H9 (cell line): ENCODE results near the gene CCDC187. TPM values are rescaled to one million over a fixed set of nuclear protein-coding genes. Genes with fewer than 3 reads are reported as not detected.

ENCODE experiments used
- DNase-seq: peaks from one replicate; pipeline ENCODE4 v3.0.0-alpha.2; 2017
- H2AFZ ChIP-seq: one replicate; pipeline ENCODE4 v1.6.1; 2013; ENCODE audit warnings: mild to moderate bottlenecking, low read length, control low read depth, moderate library complexity
- H2AK5ac ChIP-seq: 2 replicates; pipeline ENCODE4 v1.6.1; 2013; ENCODE audit warnings: low read length, control low read depth, mixed read lengths; ENCODE audit not compliant: insufficient read length
- H2BK120ac ChIP-seq: one replicate; pipeline ENCODE4 v1.6.1; 2013; ENCODE audit warnings: low read depth, mild to moderate bottlenecking, low read length, control low read depth, inconsistent platforms; ENCODE audit not compliant: poor library complexity, severe bottlenecking
- H2BK12ac ChIP-seq: 2 replicates; pipeline ENCODE4 v1.6.1; 2013; ENCODE audit warnings: low read length, control low read depth, mixed read lengths, low read depth; ENCODE audit not compliant: insufficient read length
- H2BK15ac ChIP-seq: 2 replicates; pipeline ENCODE4 v1.6.1; 2013; ENCODE audit warnings: low read depth, low read length, control low read depth
- H2BK20ac ChIP-seq: one replicate; pipeline ENCODE4 v1.6.1; 2013; ENCODE audit warnings: low read depth, mild to moderate bottlenecking, low read length, control low read depth, inconsistent platforms; ENCODE audit not compliant: poor library complexity, severe bottlenecking
- H2BK5ac ChIP-seq: 2 replicates; pipeline ENCODE4 v1.6.1; 2013; ENCODE audit warnings: low read length, control low read depth, mixed read lengths; ENCODE audit not compliant: insufficient read length
- H3K14ac ChIP-seq: 2 replicates; pipeline ENCODE4 v1.6.1; 2013; ENCODE audit warnings: low read length, control low read depth; ENCODE audit not compliant: insufficient read depth
- H3K18ac ChIP-seq: 2 replicates; pipeline ENCODE4 v1.6.1; 2013; ENCODE audit warnings: low read depth, mild to moderate bottlenecking, mixed read lengths, low read length, control low read depth; ENCODE audit not compliant: insufficient read length
- H3K23ac ChIP-seq: 2 replicates; pipeline ENCODE4 v1.6.1; 2013; ENCODE audit warnings: low read length, control low read depth, mixed read lengths, low read depth; ENCODE audit not compliant: insufficient read length
- H3K23me2 ChIP-seq: 2 replicates; pipeline ENCODE4 v1.6.1; 2013; ENCODE audit warnings: low read depth, mild to moderate bottlenecking, mixed read lengths, low read length, control low read depth; ENCODE audit not compliant: insufficient read length, poor library complexity, severe bottlenecking
- H3K27ac ChIP-seq: 2 replicates; pipeline ENCODE4 v1.5.1; 2013; ENCODE audit warnings: low read length, control low read depth, mixed read lengths, low read depth; ENCODE audit not compliant: insufficient read length
- H3K27me3 ChIP-seq: 2 replicates; pipeline ENCODE4 v1.6.1; 2013; ENCODE audit warnings: low read length, control low read depth, inconsistent platforms; ENCODE audit not compliant: insufficient read depth
- H3K4ac ChIP-seq: 2 replicates; pipeline ENCODE4 v1.6.1; 2013; ENCODE audit warnings: low read depth, mild to moderate bottlenecking, control low read depth, inconsistent platforms, low read length, moderate library complexity
- H3K4me1 ChIP-seq: 2 replicates; pipeline ENCODE4 v1.6.1; 2013; ENCODE audit warnings: low read length, control low read depth, inconsistent platforms; ENCODE audit not compliant: insufficient read depth
- H3K4me2 ChIP-seq: 2 replicates; pipeline ENCODE4 v1.6.1; 2013; ENCODE audit warnings: low read length, control low read depth, mixed read lengths; ENCODE audit not compliant: insufficient read length, insufficient read depth
- H3K56ac ChIP-seq: 2 replicates; pipeline ENCODE4 v1.6.1; 2013; ENCODE audit warnings: low read depth, mild to moderate bottlenecking, mixed read lengths, low read length, control low read depth; ENCODE audit not compliant: insufficient read length
- H3K79me1 ChIP-seq: 2 replicates; pipeline ENCODE4 v1.6.1; 2013; ENCODE audit warnings: low read depth, mild to moderate bottlenecking, moderate library complexity, low read length, control low read depth, inconsistent platforms; ENCODE audit not compliant: insufficient read depth, poor library complexity, severe bottlenecking
- H3K79me2 ChIP-seq: 2 replicates; pipeline ENCODE4 v1.6.1; 2013; ENCODE audit warnings: low read length, control low read depth, inconsistent platforms; ENCODE audit not compliant: insufficient read depth
- H3K9ac ChIP-seq: 2 replicates; pipeline ENCODE4 v1.6.1; 2013; ENCODE audit warnings: low read length, control low read depth, mixed read lengths; ENCODE audit not compliant: insufficient read length; ENCODE audit errors: extremely low read depth
- H3K9me3 ChIP-seq: one replicate; pipeline ENCODE4 v1.6.1; 2013; ENCODE audit warnings: low read depth, low read length, inconsistent platforms; ENCODE audit not compliant: control insufficient read depth
- H3T11ph ChIP-seq: one replicate; pipeline ENCODE4 v1.6.1; 2013; ENCODE audit warnings: mild to moderate bottlenecking, low read length, control low read depth, inconsistent platforms
- H4K20me1 ChIP-seq: one replicate; pipeline ENCODE4 v1.6.1; 2013; ENCODE audit not compliant: control insufficient read depth, insufficient read length, insufficient read depth
- H4K5ac ChIP-seq: 2 replicates; pipeline ENCODE4 v1.6.1; 2013; ENCODE audit warnings: low read depth, mild to moderate bottlenecking, mixed read lengths, low read length, control low read depth; ENCODE audit not compliant: insufficient read length
- H4K8ac ChIP-seq: replicated peaks from 2 replicates; pipeline ENCODE4 v1.6.1; 2013; ENCODE audit warnings: low read length, control low read depth, mixed read lengths, low read depth; ENCODE audit not compliant: insufficient read length
- H4K91ac ChIP-seq: 2 replicates; pipeline ENCODE4 v1.6.1; 2013; ENCODE audit warnings: low read depth, mild to moderate bottlenecking, moderate library complexity, mixed read lengths, low read length, control low read depth; ENCODE audit not compliant: insufficient read length
- H3K27ac Mint-ChIP-seq, 3 experiments: 2 replicates in 2 of 3; 3 replicates in 1 of 3; pipeline ENCODE4 v1.8.0; 2020 to 2021; ENCODE audit warnings: mixed read lengths in 3 of 3, mild to moderate bottlenecking in 1 of 3, moderate library complexity in 1 of 3
- H3K27me3 Mint-ChIP-seq: 2 replicates; pipeline ENCODE4 v1.8.0; 2021; ENCODE audit warnings: low read depth, mild to moderate bottlenecking, moderate library complexity, mixed read lengths
- H3K36me3 Mint-ChIP-seq, 3 experiments: 2 replicates in 2 of 3; 3 replicates in 1 of 3; pipeline ENCODE4 v1.8.0; 2020 to 2021; ENCODE audit warnings: low read depth in 3 of 3, mixed read lengths in 3 of 3; ENCODE audit not compliant: insufficient read depth in 1 of 3
- H3K4me1 Mint-ChIP-seq, 2 experiments: 2 replicates each; pipeline ENCODE4 v1.8.0; 2020; ENCODE audit warnings: mixed read lengths in 2 of 2
- H3K4me3 Mint-ChIP-seq, 2 experiments: 2 replicates in 1 of 2; 3 replicates in 1 of 2; pipeline ENCODE4 v1.8.0; 2020 to 2021; ENCODE audit warnings: mild to moderate bottlenecking in 2 of 2, mixed read lengths in 2 of 2, moderate library complexity in 1 of 2
- H3K9me3 Mint-ChIP-seq, 2 experiments: 2 replicates in 1 of 2; 3 replicates in 1 of 2; pipeline ENCODE4 v1.8.0; 2020; ENCODE audit warnings: mild to moderate bottlenecking in 2 of 2, mixed read lengths in 2 of 2, moderate library complexity in 1 of 2
- CTCF ChIP-seq: fragments of 200-600 bp; sonication (generic); conservative IDR thresholded peaks from 3 replicates; pipeline ENCODE4 v1.8.0; 2021; ENCODE audit warnings: antibody characterized with exemption, mild to moderate bottlenecking
- WGBS: extraction: QIAGEN DNeasy Blood & Tissue Kit; methylation state at CpG from one replicate; pipeline ENCODE4 v1.1.7; 2013; ENCODE audit warnings: missing lambda C conversion rate, low lambda C conversion rate, mixed read lengths; ENCODE audit not compliant: insufficient read length; ENCODE audit errors: extremely low coverage; 5-methylcytosine and 5-hydroxymethylcytosine counted together
- total RNA-seq: library from RNA; stranded (reverse); gene quantifications from 2 replicates; pipeline ENCODE4 v1.2.1, GENCODE V29; 2021

The CCDC187 gene
- total RNA-seq, 1 experiment from 2014 or later = 0.07 TPM

- Histone ChIP-seq H4K20me1 (no peaks in the 10 kb centered on the region), H3K27ac (no peak overlapping the region), H2BK120ac (no peak overlapping the region), H2BK20ac (no peak overlapping the region), H4K5ac (no peak overlapping the region), H3K4ac (no peak overlapping the region), H4K91ac (no peak overlapping the region), H3K79me2 (no peaks in the 10 kb centered on the region), H3T11ph (no peak overlapping the region), H3K9ac (no peak overlapping the region), H4K8ac (no peak overlapping the region), H3K18ac (no peak overlapping the region), H2AFZ (no peak overlapping the region), H2BK12ac (no peak overlapping the region), H2BK15ac (no peak overlapping the region), H2AK5ac (no peak overlapping the region), H3K9me3 (no peaks in the 10 kb centered on the region), H3K79me1 (no peaks in the 10 kb centered on the region), H3K56ac (no peak overlapping the region), H3K23me2 (peaks cover 3% of the 10 kb centered on the region), H3K27me3 (no peaks in the 10 kb centered on the region), H3K14ac (no peak overlapping the region), H2BK5ac (no peak overlapping the region), H3K4me2 (no peak overlapping the region), H3K4me1 (no peaks in the 10 kb centered on the region), H3K23ac (no peak overlapping the region)
- peaks cover 4 to 7% of the 10 kb centered on the region in 2 experiments; a peak in 2 of 4 replicates for H3K4me1 Mint-ChIP-seq
- DNase-seq = no peak
- no CpG with 5 or more reads among the region's 28 CpGs for WGBS
- no peak overlapping the region for H3K27ac Mint-ChIP-seq
- TF ChIP-seq CTCF = no peak
- H3K9me3 Mint-ChIP-seq = no peaks in the 10 kb centered on the region
- no peaks in the 10 kb centered on the region for H3K36me3 Mint-ChIP-seq
- peaks cover 6% of the 10 kb centered on the region for H3K27me3 Mint-ChIP-seq
- no peak overlapping the region for H3K4me3 Mint-ChIP-seq
Observed at GRCh38 chr9:136285501-136286358, 18.2 kb downstream of the CCDC187 start.
